Suprapubic skin (tissue), 4 donors: Measurements from ENCODE around the gene PREP.

Source experiments
- POLR2A ChIP-seq, 2 donors: fragments of 450-650 bp; IDR thresholded peaks; one replicate each; pipeline ENCODE4 v1.6.1; 2017; ENCODE audit warnings: antibody characterized with exemption in 2 of 2, mild to moderate bottlenecking in 2 of 2, moderate library complexity in 2 of 2
- POLR2AphosphoS5 ChIP-seq, 3 donors: sonication (generic); formaldehyde crosslinking; IDR thresholded peaks; one replicate each; pipeline ENCODE4 v1.6.1; 2017; ENCODE audit warnings: antibody characterized with exemption in 3 of 3
- TF ChIP-seq, protein P1 (sequence below), 2 donors: fragments of 200-600 bp in 1 of 2; fragments of 450-650 bp in 1 of 2; sonication (generic) in 1 of 2; IDR thresholded peaks; one replicate each; pipeline ENCODE4 v1.5.1; 2016 to 2019; ENCODE audit warnings: antibody characterized with exemption in 2 of 2, mild to moderate bottlenecking in 1 of 2, moderate library complexity in 1 of 2

GRCh38 chr6:105278813-105279212, 124.1 kb downstream of the PREP start:
- TF ChIP-seq POLR2AphosphoS5 (IDR thresholded peaks at IDR 0.05), result no peak
- TF ChIP-seq, protein P1, sequence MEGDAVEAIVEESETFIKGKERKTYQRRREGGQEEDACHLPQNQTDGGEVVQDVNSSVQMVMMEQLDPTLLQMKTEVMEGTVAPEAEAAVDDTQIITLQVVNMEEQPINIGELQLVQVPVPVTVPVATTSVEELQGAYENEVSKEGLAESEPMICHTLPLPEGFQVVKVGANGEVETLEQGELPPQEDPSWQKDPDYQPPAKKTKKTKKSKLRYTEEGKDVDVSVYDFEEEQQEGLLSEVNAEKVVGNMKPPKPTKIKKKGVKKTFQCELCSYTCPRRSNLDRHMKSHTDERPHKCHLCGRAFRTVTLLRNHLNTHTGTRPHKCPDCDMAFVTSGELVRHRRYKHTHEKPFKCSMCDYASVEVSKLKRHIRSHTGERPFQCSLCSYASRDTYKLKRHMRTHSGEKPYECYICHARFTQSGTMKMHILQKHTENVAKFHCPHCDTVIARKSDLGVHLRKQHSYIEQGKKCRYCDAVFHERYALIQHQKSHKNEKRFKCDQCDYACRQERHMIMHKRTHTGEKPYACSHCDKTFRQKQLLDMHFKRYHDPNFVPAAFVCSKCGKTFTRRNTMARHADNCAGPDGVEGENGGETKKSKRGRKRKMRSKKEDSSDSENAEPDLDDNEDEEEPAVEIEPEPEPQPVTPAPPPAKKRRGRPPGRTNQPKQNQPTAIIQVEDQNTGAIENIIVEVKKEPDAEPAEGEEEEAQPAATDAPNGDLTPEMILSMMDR (IDR thresholded peaks at IDR 0.05), result no peak
- TF ChIP-seq POLR2A (IDR thresholded peaks at IDR 0.05), result no peak
